ENCODE measurements around the gene THTPA. TPM values are rescaled to one million over a fixed set of nuclear protein-coding genes. Genes with fewer than 3 reads are reported as not detected.

THTPA gene
- polyA plus RNA-seq (ENCODE audit: insufficient read length in 4 of 4): 10 to 100 TPM; 15.8 to 21.1 (median 17.3) TPM

- peak in 3 of 4 donors; percentile 75 to 86 (median 85) for DNase-seq (ENCODE audit: low read depth in 4 of 4, low spot score in 3 of 4)
Observed at GRCh38 chr14:23555882-23556699, at the start of gene THTPA. THTPA (plus strand) TSS chr14:23556271; CDS start chr14:23556758, 487 bp downstream.

GRCh38 chr14:23512156-23512555 lies 43.9 kb upstream of the THTPA start:
- no peak for DNase-seq (ENCODE audit: low read depth in 4 of 4, low spot score in 3 of 4)

- DNase-seq (ENCODE audit: low read depth in 4 of 4, low spot score in 3 of 4): no peak
Observed at GRCh38 chr14:23513005-23513817, 42.9 kb upstream of the THTPA start.

GRCh38 chr14:23513818-23514643 lies 42.0 kb upstream of the THTPA start:
- DNase-seq (ENCODE audit: low read depth in 4 of 4, low spot score in 3 of 4): no peak

- no peak for DNase-seq (ENCODE audit: low read depth in 4 of 4, low spot score in 3 of 4)
Observed at GRCh38 chr14:23514644-23514957, 41.5 kb upstream of the THTPA start.

GRCh38 chr14:23517650-23518326 lies 38.3 kb upstream of the THTPA start:
- DNase-seq (ENCODE audit: low read depth in 4 of 4, low spot score in 3 of 4): no peak

- no peak for DNase-seq (ENCODE audit: low read depth in 4 of 4, low spot score in 3 of 4)
Observed at GRCh38 chr14:23518709-23519108, 37.4 kb upstream of the THTPA start.

GRCh38 chr14:23520899-23521533 lies 35.1 kb upstream of the THTPA start:
- DNase-seq (ENCODE audit: low read depth in 4 of 4, low spot score in 3 of 4): no peak

GRCh38 chr14:23521785-23522640 lies 34.1 kb upstream of the THTPA start:
- DNase-seq (ENCODE audit: low read depth in 4 of 4, low spot score in 3 of 4): no peak

- DNase-seq (ENCODE audit: low read depth in 4 of 4, low spot score in 3 of 4): no peak
Observed at GRCh38 chr14:23522643-23523198, 33.4 kb upstream of the THTPA start.

GRCh38 chr14:23523229-23524016 lies 32.6 kb upstream of the THTPA start:
- DNase-seq (ENCODE audit: low read depth in 4 of 4, low spot score in 3 of 4): no peak

- DNase-seq (ENCODE audit: low read depth in 4 of 4, low spot score in 3 of 4): no peak
Observed at GRCh38 chr14:23524954-23525353, 31.1 kb upstream of the THTPA start.

GRCh38 chr14:23525611-23526010 lies 30.5 kb upstream of the THTPA start:
- no peak for DNase-seq (ENCODE audit: low read depth in 4 of 4, low spot score in 3 of 4)

- no peak for DNase-seq (ENCODE audit: low read depth in 4 of 4, low spot score in 3 of 4)
Observed at GRCh38 chr14:23528555-23528954, 27.5 kb upstream of the THTPA start.

GRCh38 chr14:23529016-23529415 lies 27.1 kb upstream of the THTPA start:
- DNase-seq (ENCODE audit: low read depth in 4 of 4, low spot score in 3 of 4): no peak

GRCh38 chr14:23530375-23531055 lies 25.6 kb upstream of the THTPA start:
- DNase-seq (ENCODE audit: low read depth in 4 of 4, low spot score in 3 of 4): no peak

- DNase-seq (ENCODE audit: low read depth in 4 of 4, low spot score in 3 of 4): no peak
Observed at GRCh38 chr14:23531391-23531790, 24.7 kb upstream of the THTPA start.
